Gastrocnemius medialis (tissue), 4 donors: ENCODE results near the gene SDC1.

Source experiments
- CTCF ChIP-seq, 5 experiments: fragments of 450-650 bp in 3 of 5; fragments of 200-600 bp in 2 of 5; sonication (generic) in 2 of 5; IDR thresholded peaks in 4 of 5; conservative IDR thresholded peaks in 1 of 5; 1 replicate in 4 of 5; 2 replicates in 1 of 5; pipeline ENCODE4 v1.5.1; 2016 to 2019; ENCODE audit warnings: antibody characterized with exemption in 5 of 5, mild to moderate bottlenecking in 3 of 5, moderate library complexity in 3 of 5
- POLR2A ChIP-seq, 2 donors: fragments of 450-650 bp; IDR thresholded peaks; one replicate each; pipeline ENCODE4 v1.6.1; 2017; ENCODE audit warnings: antibody characterized with exemption in 2 of 2, mild to moderate bottlenecking in 2 of 2, moderate library complexity in 2 of 2

- TF ChIP-seq CTCF (IDR thresholded peaks at IDR 0.05 in 4 of 5, conservative IDR thresholded peaks at IDR 0.05 in 1 of 5) (no peak), POLR2A (IDR thresholded peaks at IDR 0.05) (no peak)
These were observed 28.8 kb downstream of the SDC1 start for GRCh38 chr2:20196053-20196656.
